Cardiac muscle cell (in vitro differentiated cells and primary cell): ENCODE data around the gene NMRK2. TPM values are rescaled to one million over a fixed set of nuclear protein-coding genes. Genes with fewer than 3 reads are reported as not detected.
"Not testable (repeated sequence)": the region's sequence is repeated elsewhere in the genome, so short reads cannot be mapped to it uniquely, and the experiment has no call there.

ENCODE experiments used
- DNase-seq, 2 donors: peaks; one replicate each; pipeline versions ENCODE4 v3.0.0 to v3.0.0-alpha.2; 2010 to 2017; ENCODE audit warnings: low read depth in 1 of 2, low spot score in 1 of 2
- H3K27ac ChIP-seq: fragments of 200-600 bp; sonication (generic); 2 replicates; pipeline ENCODE4 v1.5.1; 2016
- H3K27me3 ChIP-seq: fragments of 200-600 bp; sonication (generic); 2 replicates; pipeline ENCODE4 v1.6.0; 2016; ENCODE audit warnings: control low read depth
- H3K36me3 ChIP-seq: fragments of 200-600 bp; sonication (generic); 2 replicates; pipeline ENCODE4 v1.5.1; 2016; ENCODE audit warnings: control low read depth
- H3K4me1 ChIP-seq: fragments of 200-600 bp; sonication (generic); 2 replicates; pipeline ENCODE4 v1.8.1; 2017; ENCODE audit warnings: low read depth, mild to moderate bottlenecking, mixed run types
- H3K4me3 ChIP-seq: fragments of 200-600 bp; sonication (generic); 2 replicates; pipeline ENCODE4 v1.5.1; 2016; ENCODE audit warnings: mild to moderate bottlenecking
- H3K9me3 ChIP-seq: fragments of 200-600 bp; sonication (generic); 2 replicates; pipeline ENCODE4 v1.5.1; 2017; ENCODE audit warnings: low read depth, mild to moderate bottlenecking, control low read depth
- polyA plus RNA-seq: library from polyadenylated mRNA; unstranded; fragments of >200 nt; fragmentation: Nextera tagmentation; extraction: Ambion mirVana; gene quantifications from 2 replicates; pipeline ENCODE4 v1.2.1, GENCODE V29; 2016
- total RNA-seq: library from RNA; depleted of rRNA; stranded (reverse); fragments of >200 nt; gene quantifications from 2 replicates; pipeline ENCODE4 v1.2.3, GENCODE V29; 2016
- TF ChIP-seq, protein P1 (sequence below): IDR thresholded peaks from 2 replicates; pipeline ENCODE4 v1.5.1; 2012; ENCODE audit warnings: low read depth, mild to moderate bottlenecking, low read length

The NMRK2 gene
- 32.9 and 46.5 TPM in 2 replicates for total RNA-seq
- 34.3 and 39.4 TPM in 2 replicates for polyA plus RNA-seq

DNA sequence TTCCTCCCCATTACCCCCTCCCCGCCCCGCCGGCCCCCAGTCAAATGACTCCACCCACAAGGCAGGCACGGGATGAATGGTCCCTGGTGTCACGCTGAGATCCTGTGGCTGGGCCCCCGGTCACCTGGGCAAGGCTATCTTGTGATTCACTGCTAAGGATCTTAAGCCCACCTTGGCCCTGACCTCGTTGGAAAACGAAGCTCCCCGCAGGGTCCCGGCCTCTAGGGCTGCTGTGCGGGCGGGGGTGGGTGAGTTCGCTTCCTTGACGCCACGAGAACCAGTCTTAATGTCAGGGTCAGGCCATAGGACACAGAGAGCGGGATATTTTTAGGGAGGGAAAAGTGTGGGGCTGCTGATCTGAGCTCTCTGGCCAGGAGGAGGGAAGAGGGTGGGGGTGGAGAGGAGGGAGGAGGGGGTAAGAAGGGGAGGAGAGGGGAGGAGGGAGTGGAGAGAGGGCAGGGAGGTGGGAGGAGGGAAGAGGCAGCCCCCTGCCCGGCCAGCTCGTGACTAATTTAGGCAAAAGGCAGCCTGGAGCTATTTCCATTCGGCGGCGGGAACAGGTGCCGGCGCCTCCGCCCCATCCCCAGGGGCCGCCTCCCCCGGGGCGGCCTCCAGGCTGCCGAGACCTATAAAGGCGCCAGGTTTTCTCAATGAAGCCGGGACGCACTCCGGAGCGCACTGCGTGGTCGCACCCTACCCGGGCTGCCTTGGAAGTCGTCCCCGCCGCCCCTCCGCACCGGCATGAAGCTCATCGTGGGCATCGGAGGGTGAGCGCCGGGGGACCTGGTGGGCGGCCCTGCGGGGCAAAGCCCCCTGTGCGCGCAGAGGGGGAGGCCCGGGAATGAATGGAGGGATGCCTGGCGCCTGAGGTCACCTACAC, at the start of gene NMRK2:
NMRK2 (plus strand) TSS at position 139 of the 880 bp plus-strand sequence; CDS start at position 742, 603 bp downstream.
- TF ChIP-seq, protein P1, sequence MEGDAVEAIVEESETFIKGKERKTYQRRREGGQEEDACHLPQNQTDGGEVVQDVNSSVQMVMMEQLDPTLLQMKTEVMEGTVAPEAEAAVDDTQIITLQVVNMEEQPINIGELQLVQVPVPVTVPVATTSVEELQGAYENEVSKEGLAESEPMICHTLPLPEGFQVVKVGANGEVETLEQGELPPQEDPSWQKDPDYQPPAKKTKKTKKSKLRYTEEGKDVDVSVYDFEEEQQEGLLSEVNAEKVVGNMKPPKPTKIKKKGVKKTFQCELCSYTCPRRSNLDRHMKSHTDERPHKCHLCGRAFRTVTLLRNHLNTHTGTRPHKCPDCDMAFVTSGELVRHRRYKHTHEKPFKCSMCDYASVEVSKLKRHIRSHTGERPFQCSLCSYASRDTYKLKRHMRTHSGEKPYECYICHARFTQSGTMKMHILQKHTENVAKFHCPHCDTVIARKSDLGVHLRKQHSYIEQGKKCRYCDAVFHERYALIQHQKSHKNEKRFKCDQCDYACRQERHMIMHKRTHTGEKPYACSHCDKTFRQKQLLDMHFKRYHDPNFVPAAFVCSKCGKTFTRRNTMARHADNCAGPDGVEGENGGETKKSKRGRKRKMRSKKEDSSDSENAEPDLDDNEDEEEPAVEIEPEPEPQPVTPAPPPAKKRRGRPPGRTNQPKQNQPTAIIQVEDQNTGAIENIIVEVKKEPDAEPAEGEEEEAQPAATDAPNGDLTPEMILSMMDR: no peak
- Histone ChIP-seq H3K36me3 (no peaks in the 10 kb centered on the region), H3K4me3 (peak within 1 kb of the TSS; percentile 25), H3K9me3 (no peaks in the 10 kb centered on the region), H3K27ac (peak within 1 kb of the TSS; percentile 87), H3K27me3 (no peaks in the 10 kb centered on the region), H3K4me1 (peaks cover 3% of the 10 kb centered on the region)
- peak in 1 of 2 donors; percentile 77 for DNase-seq

DNA sequence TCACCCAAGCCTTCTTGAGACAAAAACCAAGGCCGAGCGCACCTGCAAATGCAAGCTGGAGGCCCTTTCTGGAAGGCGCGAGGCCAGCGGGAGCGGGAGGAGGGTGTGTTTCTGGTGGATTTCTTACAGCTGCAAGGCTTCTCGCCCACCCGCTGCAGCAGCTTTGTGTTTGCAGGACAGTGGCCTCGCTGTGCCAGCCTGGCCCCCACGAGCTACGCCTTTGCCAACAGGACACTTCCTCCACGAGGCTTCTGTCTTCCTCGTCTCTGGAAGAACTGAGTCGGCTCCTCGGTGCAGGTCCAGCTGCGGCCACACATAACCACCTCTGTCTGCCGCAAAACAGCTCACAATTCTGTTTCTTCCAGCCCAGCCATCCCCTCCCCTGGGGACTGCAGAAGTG, 42.3 kb upstream of the NMRK2 start:
- no peak overlapping the region for H3K27ac ChIP-seq
- no peak overlapping the region for H3K4me3 ChIP-seq
- no peak for DNase-seq

GRCh38 chr19:3893509-3894179, 39.2 kb upstream of the NMRK2 start:
- Histone ChIP-seq H3K4me3 (no peak overlapping the region), H3K27me3 (no peaks in the 10 kb centered on the region), H3K9me3 (no peaks in the 10 kb centered on the region), H3K27ac (no peak overlapping the region), H3K4me1 (no peaks in the 10 kb centered on the region), H3K36me3 (no peaks in the 10 kb centered on the region)
- DNase-seq: no peak
- TF ChIP-seq, protein P1: no peak

More for the DNA sequence above, 42.3 kb upstream of the NMRK2 start:
- TF ChIP-seq, protein P1: no peak
- no peaks in the 10 kb centered on the region for H3K4me1 ChIP-seq
- no peaks in the 10 kb centered on the region for H3K27me3 ChIP-seq
- no peaks in the 10 kb centered on the region for H3K9me3 ChIP-seq
- H3K36me3 ChIP-seq: no peaks in the 10 kb centered on the region

GRCh38 chr19:3894959-3895358, 37.9 kb upstream of the NMRK2 start:
- H3K4me3 ChIP-seq, H3K36me3 ChIP-seq, H3K9me3 ChIP-seq, DNase-seq, H3K27me3 ChIP-seq, H3K4me1 ChIP-seq, H3K27ac ChIP-seq: not testable (repeated sequence)

- Histone ChIP-seq H3K27ac (no peak overlapping the region), H3K27me3 (no peaks in the 10 kb centered on the region), H3K36me3 (no peaks in the 10 kb centered on the region), H3K4me3 (no peak overlapping the region), H3K4me1 (no peaks in the 10 kb centered on the region), H3K9me3 (no peaks in the 10 kb centered on the region)
- TF ChIP-seq, protein P1: no peak
- no peak for DNase-seq
Observed at GRCh38 chr19:3895788-3896187, 37.1 kb upstream of the NMRK2 start.

- no peak overlapping the region for H3K27ac ChIP-seq
- H3K4me3 ChIP-seq: no peak overlapping the region
- TF ChIP-seq, protein P1: no peak
- H3K4me1 ChIP-seq: no peaks in the 10 kb centered on the region
- DNase-seq: no peak
- H3K27me3 ChIP-seq: no peaks in the 10 kb centered on the region
- no peaks in the 10 kb centered on the region for H3K9me3 ChIP-seq
- no peaks in the 10 kb centered on the region for H3K36me3 ChIP-seq
Observed at GRCh38 chr19:3897936-3898335, 34.9 kb upstream of the NMRK2 start.
